ENCODE data around the gene RUNX2. TPM values are rescaled to one million over a fixed set of nuclear protein-coding genes. Genes with fewer than 3 reads are reported as not detected.

The RUNX2 gene
- total and polyA plus RNA-seq, 2 of the 8 experiments (the other 6 are each of a cell fraction or from before 2014, with no cell fraction given) = 0.26 to 1.2 TPM

DNA sequence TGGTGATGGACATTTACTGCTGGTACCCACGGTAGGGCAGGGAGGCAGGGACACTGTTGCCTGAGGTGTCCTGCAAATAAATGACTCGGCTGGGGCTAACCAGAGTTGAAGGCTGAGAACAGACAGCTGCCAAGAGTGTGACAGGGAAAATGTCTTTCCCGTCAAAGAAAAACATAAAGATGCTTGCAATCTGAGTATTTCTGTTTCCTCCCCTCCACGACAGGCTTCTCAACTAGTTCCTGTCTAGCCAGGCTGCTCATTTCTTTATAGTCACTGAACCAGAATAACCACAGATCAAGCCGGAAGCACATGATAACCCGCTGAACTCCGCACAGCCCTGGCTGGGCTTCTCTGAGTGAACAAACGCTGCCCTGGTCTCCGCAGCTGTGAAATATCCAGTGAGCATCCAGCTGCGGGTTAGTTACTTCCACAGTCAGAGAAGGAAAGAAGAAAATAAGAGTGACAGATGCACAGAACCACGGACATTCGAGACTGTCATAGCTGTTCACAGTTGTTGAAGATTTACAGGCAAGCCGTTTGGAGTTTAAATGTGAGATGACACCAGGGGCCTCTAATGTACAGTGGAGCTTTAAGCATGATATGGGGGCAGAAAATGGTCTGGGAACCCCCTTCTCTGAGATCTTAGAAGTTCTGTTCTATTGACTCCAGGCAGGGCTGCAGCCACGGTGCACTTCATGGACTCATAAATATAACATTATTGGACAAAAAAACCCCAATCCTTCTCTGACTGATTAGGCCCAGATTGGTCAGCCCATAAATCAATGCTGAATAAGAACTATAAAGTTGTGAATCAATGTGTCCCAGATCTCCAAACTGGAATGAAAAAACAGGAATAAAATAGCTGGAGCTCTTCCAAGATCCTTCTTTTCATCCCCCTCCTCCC is 349.5 kb downstream of the RUNX2 start (continued):
- no peak for TF ChIP-seq EP300 (IDR thresholded peaks at IDR 0.05; ENCODE audit: borderline replicate concordance in 1 of 2, low read depth in 2 of 2, low read length in 2 of 2)

Measured in H1 (cell line).